Neural cell (in vitro differentiated cells): ENCODE measurements around the gene WWTR1. TPM values are rescaled to one million over a fixed set of nuclear protein-coding genes. Genes with fewer than 3 reads are reported as not detected.

Source experiments
- H2AFZ ChIP-seq: fragments of 200-600, 300-800 bp; sonication (generic), shearing (Covaris generic); 2 replicates; pipeline ENCODE4 v1.6.0; 2014; ENCODE audit warnings: low read depth, mild to moderate bottlenecking, antibody characterized with exemption, low read length, moderate library complexity
- H3F3A ChIP-seq: fragments of 200-600 bp; shearing (Covaris generic); 2 replicates; pipeline ENCODE4 v1.6.1; 2016; ENCODE audit warnings: mild to moderate bottlenecking, moderate library complexity, mixed read lengths, antibody characterized with exemption, low read length; ENCODE audit not compliant: insufficient read depth, poor library complexity, severe bottlenecking
- H3K27ac ChIP-seq: fragments of 200-600, 300-800 bp; sonication (generic), shearing (Covaris generic); 2 replicates; pipeline ENCODE4 v1.5.1; 2014; ENCODE audit warnings: mild to moderate bottlenecking, low read length, moderate library complexity
- H3K27me3 ChIP-seq: fragments of 300-800, 200-600 bp; sonication (generic), shearing (Covaris generic); 2 replicates; pipeline ENCODE4 v1.6.0; 2014; ENCODE audit warnings: mild to moderate bottlenecking, low read depth, low read length, moderate library complexity; ENCODE audit not compliant: insufficient read depth
- H3K36me3 ChIP-seq: fragments of 300-800, 200-600 bp; sonication (generic), shearing (Covaris generic); 2 replicates; pipeline ENCODE4 v1.5.1; 2014; ENCODE audit warnings: mild to moderate bottlenecking, antibody characterized with exemption, low read length, moderate library complexity; ENCODE audit not compliant: insufficient read depth
- H3K4me2 ChIP-seq: fragments of 300-800, 200-600 bp; sonication (generic), shearing (Covaris generic); 2 replicates; pipeline ENCODE4 v1.6.0; 2014; ENCODE audit warnings: mild to moderate bottlenecking, low read length
- H3K4me3 ChIP-seq: fragments of 300-800, 200-600 bp; sonication (generic), shearing (Covaris generic); 2 replicates; pipeline ENCODE4 v1.5.1; 2014; ENCODE audit warnings: mild to moderate bottlenecking, low read length, moderate library complexity
- H3K79me2 ChIP-seq: fragments of 200-600 bp; shearing (Covaris generic); replicated peaks from 2 replicates; pipeline ENCODE4 v1.6.0; 2014; ENCODE audit warnings: mild to moderate bottlenecking, low read length, moderate library complexity; ENCODE audit not compliant: insufficient read depth
- H3K9ac ChIP-seq: fragments of 300-800, 200-600 bp; sonication (generic), shearing (Covaris generic); 2 replicates; pipeline ENCODE4 v1.6.1; 2016; ENCODE audit warnings: mild to moderate bottlenecking, low read length, mixed read lengths
- H3K9me2 ChIP-seq: fragments of 200-600 bp; shearing (Covaris generic); 2 replicates; pipeline ENCODE4 v1.6.1; 2016; ENCODE audit warnings: mild to moderate bottlenecking, low read length, mixed read lengths; ENCODE audit not compliant: insufficient read depth
- H3K9me3 ChIP-seq: fragments of 200-600, 300-800 bp; sonication (generic), shearing (Covaris generic); 2 replicates; pipeline ENCODE4 v1.6.1; 2016; ENCODE audit warnings: mild to moderate bottlenecking, mixed run types, low read length, moderate library complexity, mixed read lengths
- H4K20me1 ChIP-seq: fragments of 200-600 bp; shearing (Covaris generic); 2 replicates; pipeline ENCODE4 v1.6.1; 2016; ENCODE audit warnings: mild to moderate bottlenecking, mixed run types; ENCODE audit not compliant: insufficient read depth
- EP300 ChIP-seq: fragments of 450-650 bp; conservative IDR thresholded peaks from 2 replicates; pipeline ENCODE4 v1.6.1; 2014; ENCODE audit warnings: antibody characterized with exemption, mild to moderate bottlenecking, moderate library complexity; ENCODE audit not compliant: poor library complexity, severe bottlenecking
- EZH2 ChIP-seq: fragments of 200-600, 300-800 bp; shearing (Covaris generic), sonication (generic); IDR thresholded peaks from 2 replicates; pipeline ENCODE4 v1.6.1; 2014; ENCODE audit warnings: antibody characterized with exemption, low read length, borderline replicate concordance, mild to moderate bottlenecking; ENCODE audit not compliant: insufficient read depth, poor library complexity, severe bottlenecking
- MXI1 ChIP-seq: fragments of 450-650 bp; conservative IDR thresholded peaks from 2 replicates; pipeline ENCODE4 v1.6.1; 2014; ENCODE audit warnings: antibody characterized with exemption, mild to moderate bottlenecking; ENCODE audit not compliant: poor library complexity, severe bottlenecking
- POLR2AphosphoS5 ChIP-seq: IDR thresholded peaks from 2 replicates; pipeline ENCODE4 v1.6.1; 2012
- RAD21 ChIP-seq: fragments of 450-650 bp; conservative IDR thresholded peaks from 2 replicates; pipeline ENCODE4 v1.6.1; 2014; ENCODE audit warnings: antibody characterized with exemption, mild to moderate bottlenecking, moderate library complexity
- REST ChIP-seq: IDR thresholded peaks from 2 replicates; pipeline ENCODE4 v1.6.1; 2012; ENCODE audit warnings: borderline replicate concordance
- SMC3 ChIP-seq: fragments of 450-650 bp; conservative IDR thresholded peaks from 2 replicates; pipeline ENCODE4 v1.6.1; 2014; ENCODE audit warnings: antibody characterized with exemption, mild to moderate bottlenecking, moderate library complexity; ENCODE audit not compliant: poor library complexity
- TAF1 ChIP-seq: IDR thresholded peaks from 2 replicates; pipeline ENCODE4 v1.6.1; 2012; ENCODE audit warnings: low read depth
- polyA plus RNA-seq: library from polyadenylated mRNA; depleted of rRNA; stranded (reverse); fragments of >200 nt; gene quantifications from 2 replicates; pipeline ENCODE4 v1.2.3, GENCODE V29; 2014
- TF ChIP-seq, protein P1 (sequence below): fragments of 450-650 bp; IDR thresholded peaks from 2 replicates; pipeline ENCODE4 v1.5.1; 2014; ENCODE audit warnings: antibody characterized with exemption, mild to moderate bottlenecking, moderate library complexity; ENCODE audit not compliant: poor library complexity, severe bottlenecking

WWTR1 gene
- polyA plus RNA-seq, 1 donor from 2014 or later = 0.97 TPM

DNA sequence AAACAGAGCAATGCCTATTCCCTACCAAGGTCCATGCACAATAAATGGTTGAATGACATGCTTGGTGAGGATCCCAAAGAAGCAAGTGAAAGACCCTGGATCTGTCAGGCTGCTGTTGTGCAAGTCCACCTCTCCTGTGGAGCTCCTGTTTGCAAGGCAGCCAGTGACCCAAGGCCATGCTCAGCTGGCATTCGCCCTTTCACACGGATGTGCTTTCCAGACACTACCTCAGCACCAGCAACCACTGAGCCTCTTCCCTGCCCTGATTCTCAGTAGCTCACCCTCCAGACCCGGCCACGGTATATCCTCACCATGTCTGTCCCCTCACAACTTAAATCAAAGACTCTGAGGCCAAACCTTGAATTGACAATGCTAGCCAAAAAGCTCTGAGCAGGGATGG is 23.3 kb downstream of the WWTR1 start (continued):
- TF ChIP-seq EP300 = no peak

DNA sequence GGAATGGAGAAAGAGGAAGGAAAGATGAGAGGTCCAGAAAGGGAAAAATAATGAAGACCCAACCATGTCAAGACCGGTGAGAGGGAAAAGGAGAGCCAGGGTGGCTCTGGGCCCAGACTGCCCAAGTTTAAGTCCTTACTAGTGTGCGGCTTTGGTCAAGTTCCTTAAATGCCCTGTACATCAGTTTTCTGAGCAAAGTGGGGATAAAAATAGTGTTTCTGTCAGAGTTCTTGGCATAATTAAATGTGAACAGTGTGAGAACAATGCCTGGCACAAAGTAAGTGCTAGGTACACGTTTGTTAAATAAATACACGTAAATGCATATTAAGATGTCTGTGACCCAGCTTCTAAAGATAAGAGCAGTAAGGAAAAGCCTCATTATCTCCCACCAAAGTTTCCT is 23.8 kb downstream of the WWTR1 start:
- no peaks in the 10 kb centered on the region for H3K9me3 ChIP-seq
- H3K4me3 ChIP-seq = no peak overlapping the region
- H3K9ac ChIP-seq = no peak overlapping the region
- no peak overlapping the region for H2AFZ ChIP-seq
- H3F3A ChIP-seq = no peaks in the 10 kb centered on the region
- H3K9me2 ChIP-seq = no peaks in the 10 kb centered on the region
- H3K36me3 ChIP-seq = no peaks in the 10 kb centered on the region
- TF ChIP-seq EP300 (no peak), POLR2AphosphoS5 (no peak), REST (no peak), SMC3 (no peak), MXI1 (no peak), RAD21 (no peak), TAF1 (no peak), EZH2 (no peak)
- TF ChIP-seq, protein P1, sequence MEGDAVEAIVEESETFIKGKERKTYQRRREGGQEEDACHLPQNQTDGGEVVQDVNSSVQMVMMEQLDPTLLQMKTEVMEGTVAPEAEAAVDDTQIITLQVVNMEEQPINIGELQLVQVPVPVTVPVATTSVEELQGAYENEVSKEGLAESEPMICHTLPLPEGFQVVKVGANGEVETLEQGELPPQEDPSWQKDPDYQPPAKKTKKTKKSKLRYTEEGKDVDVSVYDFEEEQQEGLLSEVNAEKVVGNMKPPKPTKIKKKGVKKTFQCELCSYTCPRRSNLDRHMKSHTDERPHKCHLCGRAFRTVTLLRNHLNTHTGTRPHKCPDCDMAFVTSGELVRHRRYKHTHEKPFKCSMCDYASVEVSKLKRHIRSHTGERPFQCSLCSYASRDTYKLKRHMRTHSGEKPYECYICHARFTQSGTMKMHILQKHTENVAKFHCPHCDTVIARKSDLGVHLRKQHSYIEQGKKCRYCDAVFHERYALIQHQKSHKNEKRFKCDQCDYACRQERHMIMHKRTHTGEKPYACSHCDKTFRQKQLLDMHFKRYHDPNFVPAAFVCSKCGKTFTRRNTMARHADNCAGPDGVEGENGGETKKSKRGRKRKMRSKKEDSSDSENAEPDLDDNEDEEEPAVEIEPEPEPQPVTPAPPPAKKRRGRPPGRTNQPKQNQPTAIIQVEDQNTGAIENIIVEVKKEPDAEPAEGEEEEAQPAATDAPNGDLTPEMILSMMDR = no peak
- no peaks in the 10 kb centered on the region for H3K79me2 ChIP-seq
- no peaks in the 10 kb centered on the region for H4K20me1 ChIP-seq
- H3K27ac ChIP-seq = no peak overlapping the region
- H3K4me2 ChIP-seq = no peak overlapping the region
- no peaks in the 10 kb centered on the region for H3K27me3 ChIP-seq

DNA sequence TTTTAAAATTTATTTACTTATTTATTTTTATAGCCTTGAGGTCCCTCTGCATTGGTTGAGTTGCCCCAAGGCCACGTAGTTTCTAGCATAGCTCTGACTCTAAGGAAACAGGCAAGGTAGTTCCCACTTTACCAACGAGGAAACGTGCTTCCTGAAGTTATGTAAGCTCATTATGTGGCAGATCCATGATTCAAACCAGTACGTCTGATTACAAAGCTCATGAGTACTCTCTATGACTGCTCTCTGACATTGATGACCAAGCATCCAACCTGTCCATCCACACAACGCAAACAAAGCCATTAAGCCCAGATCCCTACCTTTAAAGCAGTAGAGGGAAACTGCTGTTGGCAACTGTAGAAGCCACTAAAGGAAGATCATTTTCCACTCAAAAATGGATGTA is 25.6 kb downstream of the WWTR1 start:
- Histone ChIP-seq H3K79me2 (no peaks in the 10 kb centered on the region), H3K4me3 (no peak overlapping the region), H3K4me2 (no peak overlapping the region), H3K27me3 (no peaks in the 10 kb centered on the region), H3K9ac (no peak overlapping the region), H2AFZ (no peak overlapping the region), H3K9me3 (no peaks in the 10 kb centered on the region), H3K36me3 (no peaks in the 10 kb centered on the region), H3F3A (no peaks in the 10 kb centered on the region), H3K27ac (no peak overlapping the region), H3K9me2 (no peaks in the 10 kb centered on the region), H4K20me1 (no peaks in the 10 kb centered on the region)
- TF ChIP-seq SMC3 (no peak), EZH2 (no peak), REST (no peak), RAD21 (no peak), MXI1 (no peak), EP300 (no peak), TAF1 (no peak)
- TF ChIP-seq, protein P1 = no peak
